ENCODE measurements around the gene PBX1.

GRCh38 chr1:164648636-164649035, 89.7 kb downstream of the PBX1 start:
- TF ChIP-seq CTCF (IDR thresholded peaks at IDR 0.05) = no peak
- no peak for TF ChIP-seq POLR2A (IDR thresholded peaks at IDR 0.05)

All from breast epithelium (tissue), 3 donors.